Midbrain (tissue), 1 donor: ENCODE measurements around the gene CGB3.

ENCODE experiments used
- DNase-seq: peaks from one replicate; lab custom pipeline; 2025; lab: John Stamatoyannopoulos, UW

CGB3 gene

GRCh38 chr19:49016067-49016839 is 7.9 kb downstream of the CGB3 start:
- no peak for DNase-seq

- DNase-seq: no peak
These were observed 9.3 kb downstream of the CGB3 start for GRCh38 chr19:49014870-49015255.

GRCh38 chr19:49014123-49014869 is 9.8 kb downstream of the CGB3 start:
- DNase-seq: no peak

GRCh38 chr19:49011194-49011593 is 12.9 kb downstream of the CGB3 start:
- DNase-seq: no peak

GRCh38 chr19:49010453-49010852 is 13.7 kb downstream of the CGB3 start:
- no peak for DNase-seq

GRCh38 chr19:49009828-49010227 is 14.3 kb downstream of the CGB3 start:
- DNase-seq: no peak

- no peak for DNase-seq
These were observed 17.2 kb downstream of the CGB3 start for GRCh38 chr19:49006905-49007304.

- DNase-seq: no peak
These were observed 19.0 kb downstream of the CGB3 start for GRCh38 chr19:49004964-49005614.

- DNase-seq: no peak
These were observed 20.0 kb downstream of the CGB3 start for GRCh38 chr19:49004133-49004532.

GRCh38 chr19:48999481-49000325 is 24.4 kb downstream of the CGB3 start:
- DNase-seq: no peak

- no peak for DNase-seq
These were observed 26.2 kb downstream of the CGB3 start for GRCh38 chr19:48997972-48998371.

GRCh38 chr19:48994035-48994386 is 30.1 kb downstream of the CGB3 start:
- no peak for DNase-seq

GRCh38 chr19:48993175-48994034 is 30.7 kb downstream of the CGB3 start, which contains the start of the genes GYS1 and RUVBL2:
TSS of gene GYS1 (minus strand) at chr19:48993309. CDS start at chr19:48993112, 197 bp downstream.
TSS of gene RUVBL2 (plus strand) at chr19:48993887. CDS start at chr19:48993912, 25 bp downstream.
- DNase-seq: peak; percentile 99

GRCh38 chr19:48992581-48993174 is 31.5 kb downstream of the CGB3 start:
- peak; percentile 62 for DNase-seq

- DNase-seq: no peak
These were observed 32.1 kb downstream of the CGB3 start for GRCh38 chr19:48991873-48992580.

- DNase-seq: no peak
These were observed 33.0 kb downstream of the CGB3 start for GRCh38 chr19:48991011-48991609.

- no peak for DNase-seq
These were observed 33.7 kb downstream of the CGB3 start for GRCh38 chr19:48990400-48990799.

GRCh38 chr19:48989701-48990291 is 34.3 kb downstream of the CGB3 start:
- DNase-seq: peak; percentile 31

- DNase-seq: no peak
These were observed 35.3 kb downstream of the CGB3 start for GRCh38 chr19:48988860-48989259.
